Suppressor macrophage (primary cell): ENCODE measurements around the gene SLC30A4.
"Not testable (repeated sequence)": the region's sequence is repeated elsewhere in the genome, so short reads cannot be mapped to it uniquely, and the experiment has no call there.

Source experiments
- DNase-seq, 4 experiments: peaks; one replicate each; pipeline ENCODE4 v3.0.0-alpha.2; 2020 to 2022

Gene SLC30A4

GRCh38 chr15:45507143-45507542 lies 15.4 kb downstream of the SLC30A4 start:
- not testable (repeated sequence) for DNase-seq

- DNase-seq, result no peak
Observed at GRCh38 chr15:45499426-45499825, 23.1 kb downstream of the SLC30A4 start.

- DNase-seq, result no peak
Observed at GRCh38 chr15:45498701-45499100, 23.9 kb downstream of the SLC30A4 start.

- no peak for DNase-seq
Observed at GRCh38 chr15:45497261-45497660, 25.3 kb downstream of the SLC30A4 start.

GRCh38 chr15:45496658-45497057 lies 25.9 kb downstream of the SLC30A4 start:
- DNase-seq, result no peak

DNA sequence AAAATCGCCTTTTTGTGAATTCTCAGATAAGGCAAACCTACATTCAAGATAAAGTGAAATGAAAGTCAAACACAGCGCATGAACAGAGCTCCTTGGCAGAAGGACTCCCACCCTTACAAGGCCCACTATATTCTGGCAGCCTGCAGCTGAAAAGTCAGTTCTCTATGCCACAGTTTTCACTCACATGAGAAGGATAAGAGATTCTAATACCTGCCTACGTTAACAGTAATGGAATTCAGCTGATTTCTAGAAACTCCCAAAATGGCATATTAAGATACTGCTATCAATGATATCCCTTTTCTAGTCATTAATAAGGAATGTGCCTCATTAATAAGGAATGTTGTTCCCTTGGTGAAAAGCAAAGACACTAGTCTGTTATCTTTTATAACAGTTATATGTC lies 27.0 kb downstream of the SLC30A4 start:
- DNase-seq, result no peak

- DNase-seq, result no peak
Observed at GRCh38 chr15:45489690-45490238, 32.8 kb downstream of the SLC30A4 start.

GRCh38 chr15:45486317-45486716 lies 36.2 kb downstream of the SLC30A4 start:
- no peak for DNase-seq

DNA sequence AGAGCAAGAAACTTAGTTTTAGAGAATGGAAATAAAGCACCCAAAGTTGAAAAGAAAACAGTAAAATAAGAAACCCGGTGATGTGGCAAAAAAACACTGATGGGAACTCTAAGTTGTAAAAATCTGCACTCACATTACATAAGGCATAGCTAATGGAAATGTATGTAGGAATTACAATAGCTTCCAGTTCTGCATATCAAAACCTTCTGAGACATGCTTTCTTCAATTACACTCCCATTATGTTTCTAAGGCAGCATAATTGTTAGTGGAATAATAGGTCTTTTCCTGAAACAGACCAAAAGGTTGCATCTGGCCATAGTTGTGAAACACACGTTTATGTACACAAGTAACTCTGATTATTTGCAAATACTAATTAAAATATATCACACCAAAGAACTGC lies 41.4 kb downstream of the SLC30A4 start:
- no peak for DNase-seq

GRCh38 chr15:45476410-45476809 lies 46.1 kb downstream of the SLC30A4 start:
- DNase-seq, result no peak

DNA sequence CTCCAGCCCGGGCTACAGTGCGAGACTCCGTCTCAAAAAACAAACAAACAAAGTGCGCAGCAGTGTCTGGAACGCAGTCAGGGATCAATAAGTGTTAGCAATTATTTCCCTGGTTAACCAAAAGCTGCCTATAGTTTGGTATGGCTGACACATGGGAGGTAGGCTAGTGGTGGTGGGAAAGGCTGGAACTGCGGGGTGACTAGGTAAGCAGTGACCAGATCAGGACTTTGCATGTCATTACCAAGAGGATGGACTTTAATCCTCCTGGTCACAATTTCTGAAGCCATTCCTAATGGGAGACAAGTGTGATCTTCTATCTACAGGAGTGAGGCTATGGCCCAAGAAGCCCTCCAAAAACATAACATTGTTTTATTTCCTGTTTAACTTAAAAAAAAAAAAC lies 47.8 kb downstream of the SLC30A4 start:
- no peak for DNase-seq

GRCh38 chr15:45473068-45473467 lies 49.5 kb downstream of the SLC30A4 start:
- DNase-seq, result no peak

DNA sequence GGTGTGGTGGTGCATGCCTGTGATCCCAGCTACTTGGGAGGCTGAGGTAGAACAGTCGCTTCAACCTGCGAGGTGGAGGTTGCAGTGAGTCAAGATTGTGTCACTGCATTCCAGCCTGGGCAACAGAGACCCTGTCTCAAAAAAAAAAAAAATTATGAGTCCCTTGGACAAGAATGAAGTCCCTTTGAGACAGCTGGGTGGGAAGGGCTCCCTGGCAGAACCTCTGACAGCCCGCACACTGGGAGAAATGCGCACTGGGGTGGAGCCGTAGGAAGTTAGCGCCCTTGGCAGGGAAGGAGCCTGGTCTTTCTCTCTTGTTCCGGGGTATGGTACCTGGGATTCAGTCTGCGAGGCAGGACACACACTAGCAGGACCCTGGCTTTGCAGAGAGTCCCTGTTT lies 51.4 kb downstream of the SLC30A4 start:
- DNase-seq, result no peak

GRCh38 chr15:45469441-45469840 lies 53.1 kb downstream of the SLC30A4 start:
- DNase-seq, result no peak

DNA sequence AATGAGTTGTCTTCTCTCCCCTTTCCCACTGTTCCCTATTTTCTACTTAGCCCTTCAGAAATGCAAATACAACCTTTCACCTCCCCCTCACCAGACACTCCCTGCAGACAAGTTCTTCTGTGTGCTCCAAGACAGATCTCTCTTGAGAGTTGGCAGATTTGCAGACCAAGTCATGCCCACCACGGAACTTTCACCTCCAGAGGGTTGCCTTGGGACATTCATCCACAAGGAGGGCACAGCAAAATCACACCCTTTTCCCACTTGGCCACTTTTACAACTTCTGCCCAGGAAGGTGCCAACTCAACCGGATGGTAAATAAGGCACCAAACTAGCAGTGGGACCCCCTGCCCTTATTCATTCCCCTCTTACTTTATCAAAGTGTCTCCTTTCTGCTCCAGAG lies 53.5 kb downstream of the SLC30A4 start:
- DNase-seq, result no peak

DNA sequence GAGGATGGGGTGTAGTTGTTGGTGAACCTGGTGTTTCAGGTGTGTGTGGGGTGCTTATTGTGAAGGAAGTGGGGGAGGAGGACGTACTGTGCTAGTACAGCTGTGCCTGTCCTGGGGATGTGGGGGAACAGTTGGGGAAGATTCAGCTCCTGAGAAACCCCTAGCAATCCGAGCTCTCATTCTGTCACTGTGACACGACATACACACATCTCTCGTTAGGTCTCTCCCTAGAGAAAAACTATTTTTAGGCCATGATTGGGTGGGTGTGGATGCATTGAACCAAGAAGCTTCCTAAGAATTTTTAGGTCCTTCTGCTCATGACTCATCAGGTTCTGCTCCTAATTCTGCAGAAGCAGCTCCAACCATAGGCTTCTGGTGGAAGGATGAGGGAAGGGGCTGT lies 54.3 kb downstream of the SLC30A4 start:
- DNase-seq, result peak in 1 of 4 experiments; percentile 19

GRCh38 chr15:45458746-45459403 lies 63.7 kb downstream of the SLC30A4 start:
- DNase-seq, result peak; percentile 70 to 88 (median 84)

GRCh38 chr15:45457641-45458539 lies 64.7 kb downstream of the SLC30A4 start:
- peak; percentile 92 to 99 (median 93) for DNase-seq

DNA sequence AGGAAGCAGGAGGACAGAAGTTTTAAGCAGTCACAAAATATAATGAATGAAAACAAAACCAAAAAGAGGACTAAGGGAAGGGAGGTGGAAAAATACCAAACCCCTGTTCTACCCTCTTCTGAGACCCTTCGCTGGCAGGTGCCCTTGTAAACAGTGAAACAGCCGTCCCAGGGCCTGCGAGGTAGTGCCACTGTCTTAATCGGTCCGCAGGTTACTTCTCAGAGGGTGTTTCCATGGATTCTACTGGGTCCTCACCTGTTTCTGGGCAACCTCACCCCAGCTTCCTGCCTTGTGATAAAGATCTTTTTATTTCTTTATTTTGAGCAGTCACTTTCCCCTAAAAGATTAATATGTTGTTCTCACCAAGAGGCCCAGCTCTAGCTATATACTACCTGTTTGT lies 65.3 kb downstream of the SLC30A4 start:
- no peak for DNase-seq

DNA sequence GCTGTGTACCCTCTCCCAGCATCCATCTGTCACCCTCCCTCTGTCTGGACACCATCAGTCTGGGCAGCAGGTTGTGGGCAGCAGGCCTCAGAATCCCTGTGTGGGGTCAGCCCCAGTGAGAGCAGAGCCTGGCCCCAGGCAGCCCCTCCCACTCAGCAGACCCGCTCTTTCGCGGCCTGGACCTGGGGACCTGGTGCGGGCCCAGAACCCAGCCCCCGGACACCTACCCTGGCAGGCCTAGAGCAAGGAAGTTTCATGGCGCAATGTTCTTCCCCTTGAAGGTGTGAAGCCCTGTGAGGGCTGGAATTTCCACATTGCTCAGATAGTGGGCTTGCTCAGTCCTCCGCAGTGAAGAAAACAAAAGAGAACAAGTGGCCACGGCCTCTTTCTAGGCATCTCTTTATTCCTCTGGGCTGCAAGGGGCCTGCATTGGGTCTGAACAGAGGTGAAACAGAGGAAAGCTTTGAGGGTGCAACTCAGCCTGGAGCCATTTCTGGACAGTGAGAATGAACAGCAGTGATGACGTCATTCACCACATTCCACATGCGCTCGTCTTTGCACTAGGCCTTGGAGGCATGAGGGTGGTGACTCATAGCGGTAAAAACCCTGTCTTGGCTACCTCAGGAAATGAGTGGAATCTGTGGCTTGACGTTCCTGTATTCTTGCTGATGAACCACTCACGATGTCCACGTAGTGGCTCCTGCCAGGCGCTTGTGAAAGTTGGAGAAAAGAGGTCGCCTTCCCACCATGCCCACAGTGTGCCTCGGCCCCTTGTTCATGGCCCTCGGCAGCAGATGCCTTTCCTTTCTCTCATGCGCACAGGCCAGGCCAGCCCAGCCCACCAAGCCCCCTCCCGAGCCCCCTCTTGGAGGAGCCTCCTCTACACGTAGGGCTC lies 66.1 kb downstream of the SLC30A4 start:
- DNase-seq, result peak; percentile 92 to 98 (median 94)

DNA sequence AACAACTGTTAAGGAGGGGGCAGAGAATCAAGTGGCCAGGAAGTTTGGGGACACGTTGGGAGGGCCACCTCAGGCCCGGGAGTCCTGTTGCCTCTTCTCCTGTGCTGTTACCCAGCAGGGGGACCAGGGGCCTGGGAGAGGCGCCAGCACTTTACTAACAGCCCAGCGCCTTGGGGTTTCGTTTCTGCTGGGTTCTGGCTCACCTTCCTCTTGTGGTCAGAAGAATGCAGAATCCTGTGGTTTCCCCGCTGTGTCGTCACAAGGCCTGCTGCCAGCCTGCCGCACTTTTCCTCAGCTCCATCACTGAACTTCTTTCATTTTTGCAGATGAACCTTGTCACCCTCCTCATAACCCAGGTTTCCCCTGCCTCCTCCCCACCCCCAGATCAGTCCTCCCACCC lies 67.7 kb downstream of the SLC30A4 start:
- DNase-seq, result peak; percentile 88 to 92 (median 92)

DNA sequence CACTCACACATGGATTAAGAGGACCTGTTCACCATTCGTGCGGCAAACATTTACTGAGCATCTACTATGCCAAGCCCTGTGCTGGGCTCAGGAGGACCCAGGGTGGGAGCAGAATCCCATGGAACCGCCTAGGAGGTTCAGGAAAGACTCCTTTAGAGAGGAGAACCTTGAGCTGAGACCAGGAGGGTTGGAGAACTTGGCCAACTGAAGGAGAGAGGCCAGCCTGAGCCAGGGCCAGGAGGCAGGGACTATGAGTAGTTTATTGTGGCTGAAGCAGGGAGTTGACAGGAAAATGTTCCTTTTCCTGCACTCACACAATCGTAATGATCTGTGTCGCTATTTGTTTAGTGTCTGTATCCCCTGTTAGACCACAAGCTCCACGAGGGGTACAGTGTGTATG lies 71.3 kb downstream of the SLC30A4 start:
- DNase-seq, result no peak
